H1 (cell line): ENCODE results near the gene IQCE.

Source experiments
- CREB1 ChIP-seq: IDR thresholded peaks from 2 replicates; pipeline ENCODE4 v1.6.1; 2012; ENCODE audit warnings: inconsistent platforms
- TF ChIP-seq, protein P1 (sequence below), 3 experiments: IDR thresholded peaks; 1 replicate in 2 of 3; 2 replicates in 1 of 3; pipeline versions ENCODE4 v1.5.1 to v1.6.1; 2011; ENCODE audit warnings: low read length in 3 of 3, mild to moderate bottlenecking in 3 of 3, inconsistent platforms in 2 of 3, low read depth in 1 of 3, moderate library complexity in 1 of 3; ENCODE audit not compliant: insufficient read depth in 1 of 3; ENCODE audit errors: control extremely low read depth in 1 of 3

GRCh38 chr7:2637505-2638223, 78.9 kb downstream of the IQCE start:
- TF ChIP-seq, protein P1, sequence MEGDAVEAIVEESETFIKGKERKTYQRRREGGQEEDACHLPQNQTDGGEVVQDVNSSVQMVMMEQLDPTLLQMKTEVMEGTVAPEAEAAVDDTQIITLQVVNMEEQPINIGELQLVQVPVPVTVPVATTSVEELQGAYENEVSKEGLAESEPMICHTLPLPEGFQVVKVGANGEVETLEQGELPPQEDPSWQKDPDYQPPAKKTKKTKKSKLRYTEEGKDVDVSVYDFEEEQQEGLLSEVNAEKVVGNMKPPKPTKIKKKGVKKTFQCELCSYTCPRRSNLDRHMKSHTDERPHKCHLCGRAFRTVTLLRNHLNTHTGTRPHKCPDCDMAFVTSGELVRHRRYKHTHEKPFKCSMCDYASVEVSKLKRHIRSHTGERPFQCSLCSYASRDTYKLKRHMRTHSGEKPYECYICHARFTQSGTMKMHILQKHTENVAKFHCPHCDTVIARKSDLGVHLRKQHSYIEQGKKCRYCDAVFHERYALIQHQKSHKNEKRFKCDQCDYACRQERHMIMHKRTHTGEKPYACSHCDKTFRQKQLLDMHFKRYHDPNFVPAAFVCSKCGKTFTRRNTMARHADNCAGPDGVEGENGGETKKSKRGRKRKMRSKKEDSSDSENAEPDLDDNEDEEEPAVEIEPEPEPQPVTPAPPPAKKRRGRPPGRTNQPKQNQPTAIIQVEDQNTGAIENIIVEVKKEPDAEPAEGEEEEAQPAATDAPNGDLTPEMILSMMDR (IDR thresholded peaks at IDR 0.05; ENCODE audit: control extremely low read depth in 1 of 3, insufficient read depth in 1 of 3, low read depth in 1 of 3, low read length in 3 of 3) = no peak
- TF ChIP-seq CREB1 = no peak
